ENCODE results near the gene ZNF205. TPM values are rescaled to one million over a fixed set of nuclear protein-coding genes. Genes with fewer than 3 reads are reported as not detected.
"Not testable (repeated sequence)": the region's sequence is repeated elsewhere in the genome, so short reads cannot be mapped to it uniquely, and the experiment has no call there.

ZNF205 gene
- total RNA-seq, 1 experiment from 2014 or later: 19.0 TPM

GRCh38 chr16:3076577-3076976, 35.8 kb upstream of the ZNF205 start:
- CTCF ChIA-PET: no interaction called here
- Histone ChIP-seq H3K27ac (ENCODE audit: low read length) (no peak overlapping the region), H3K36me3 (ENCODE audit: low read depth, low read length) (no peaks in the 10 kb centered on the region), H4K20me1 (ENCODE audit: low read length) (no peaks in the 10 kb centered on the region), H3F3A (ENCODE audit: low read length, unreplicated experiment) (no peaks in the 10 kb centered on the region), H3K9me2 (replicated peaks; ENCODE audit: low read length) (no peaks in the 10 kb centered on the region), H2AFZ (ENCODE audit: low read length) (no peak overlapping the region), H3K4me2 (ENCODE audit: low read length) (no peak overlapping the region), H3K9ac (ENCODE audit: low read length) (no peak overlapping the region), H3K4me1 (ENCODE audit: insufficient read depth, low read length) (no peaks in the 10 kb centered on the region), H3K4me3 (ENCODE audit: low read length) (no peak overlapping the region), H3K27me3 (ENCODE audit: low read length) (no peaks in the 10 kb centered on the region), H3K79me2 (ENCODE audit: low read length) (no peaks in the 10 kb centered on the region), H3K9me3 (ENCODE audit: low read length) (no peaks in the 10 kb centered on the region)
- POLR2A ChIA-PET (ENCODE audit: unreplicated experiment): no interaction called here
- TF ChIP-seq EZH2 (IDR thresholded peaks at IDR 0.05; ENCODE audit: low read length, unreplicated experiment) (no peak), EZH2phosphoT487 (IDR thresholded peaks at IDR 0.05; ENCODE audit: borderline replicate concordance, low read length) (no peak), CTCF (conservative IDR thresholded peaks at IDR 0.05; ENCODE audit: low read depth, low read length) (no peak)
- ATAC-seq (no peak), DNase-seq (no peak)
- intact Hi-C loops (cut with micrococcal nuclease): no loop called here
- no TSS peak for BruUV-seq (replicated peaks)

GRCh38 chr16:3080024-3080423, 32.4 kb upstream of the ZNF205 start:
- POLR2A ChIA-PET (ENCODE audit: unreplicated experiment): no interaction called here
- ATAC-seq: no peak

GRCh38 chr16:3081957-3082356, 30.4 kb upstream of the ZNF205 start:
- H3F3A ChIP-seq (ENCODE audit: low read length, unreplicated experiment); H4K20me1 ChIP-seq (ENCODE audit: low read length); DNase-seq; POLR2A ChIA-PET (ENCODE audit: unreplicated experiment); H3K4me3 ChIP-seq (ENCODE audit: low read length); H3K9ac ChIP-seq (ENCODE audit: low read length); BruUV-seq (replicated peaks); H3K9me3 ChIP-seq (ENCODE audit: low read length); H3K36me3 ChIP-seq (ENCODE audit: low read depth, low read length); H3K4me2 ChIP-seq (ENCODE audit: low read length); H3K27me3 ChIP-seq (ENCODE audit: low read length); H3K9me2 ChIP-seq (replicated peaks; ENCODE audit: low read length); H3K27ac ChIP-seq (ENCODE audit: low read length); intact Hi-C loops (cut with micrococcal nuclease); H2AFZ ChIP-seq (ENCODE audit: low read length); H3K4me1 ChIP-seq (ENCODE audit: insufficient read depth, low read length); ATAC-seq; H3K79me2 ChIP-seq (ENCODE audit: low read length): not testable (repeated sequence)
- CTCF ChIA-PET: interaction anchor here (0.6 kb wide), 1 partner anchor 185 kb away, joined by 3 read pairs; no protein-coding TSS in a partner anchor

More at GRCh38 chr16:3080024-3080423, 32.4 kb upstream of the ZNF205 start:
- no peaks in the 10 kb centered on the region for H3K27me3 ChIP-seq (ENCODE audit: low read length)
- TF ChIP-seq CTCF (conservative IDR thresholded peaks at IDR 0.05; ENCODE audit: low read depth, low read length) (no peak), EZH2 (IDR thresholded peaks at IDR 0.05; ENCODE audit: low read length, unreplicated experiment) (no peak), EZH2phosphoT487 (IDR thresholded peaks at IDR 0.05; ENCODE audit: borderline replicate concordance, low read length) (no peak)
- H3K36me3 ChIP-seq (ENCODE audit: low read depth, low read length): no peaks in the 10 kb centered on the region
- DNase-seq: no peak
- BruUV-seq (replicated peaks): no TSS peak
- H3K9ac ChIP-seq (ENCODE audit: low read length): no peak overlapping the region
- H3K4me3 ChIP-seq (ENCODE audit: low read length): no peak overlapping the region
- H3F3A ChIP-seq (ENCODE audit: low read length, unreplicated experiment): no peaks in the 10 kb centered on the region
- no peaks in the 10 kb centered on the region for H3K79me2 ChIP-seq (ENCODE audit: low read length)
- H4K20me1 ChIP-seq (ENCODE audit: low read length): no peaks in the 10 kb centered on the region
- no peaks in the 10 kb centered on the region for H3K9me2 ChIP-seq (replicated peaks; ENCODE audit: low read length)
- no peak overlapping the region for H2AFZ ChIP-seq (ENCODE audit: low read length)
- CTCF ChIA-PET: no interaction called here
- no peaks in the 10 kb centered on the region for H3K4me1 ChIP-seq (ENCODE audit: insufficient read depth, low read length)
- H3K9me3 ChIP-seq (ENCODE audit: low read length): no peaks in the 10 kb centered on the region
- intact Hi-C loops (cut with micrococcal nuclease): no loop called here
- no peak overlapping the region for H3K4me2 ChIP-seq (ENCODE audit: low read length)
- no peak overlapping the region for H3K27ac ChIP-seq (ENCODE audit: low read length)

GRCh38 chr16:3083408-3083807, 29.0 kb upstream of the ZNF205 start:
- intact Hi-C loops (cut with micrococcal nuclease); BruUV-seq (replicated peaks): not testable (repeated sequence)

More at GRCh38 chr16:3083408-3083807, 29.0 kb upstream of the ZNF205 start:
- H3K4me1 ChIP-seq (ENCODE audit: insufficient read depth, low read length); POLR2A ChIA-PET (ENCODE audit: unreplicated experiment); ATAC-seq; H4K20me1 ChIP-seq (ENCODE audit: low read length); H3K9me3 ChIP-seq (ENCODE audit: low read length); H2AFZ ChIP-seq (ENCODE audit: low read length); H3K36me3 ChIP-seq (ENCODE audit: low read depth, low read length); H3K9ac ChIP-seq (ENCODE audit: low read length); H3K27me3 ChIP-seq (ENCODE audit: low read length); H3K27ac ChIP-seq (ENCODE audit: low read length); DNase-seq; H3K9me2 ChIP-seq (replicated peaks; ENCODE audit: low read length); H3F3A ChIP-seq (ENCODE audit: low read length, unreplicated experiment); H3K4me3 ChIP-seq (ENCODE audit: low read length); CTCF ChIA-PET; H3K4me2 ChIP-seq (ENCODE audit: low read length); H3K79me2 ChIP-seq (ENCODE audit: low read length): not testable (repeated sequence)
